HAP-1 (cell line): Measurements from ENCODE around the gene TSTD2.

ENCODE experiments used
- DNase-seq, 2 experiments: peaks; one replicate each; pipeline ENCODE4 v3.0.0-alpha.2; 2016 to 2020; ENCODE audit warnings: low spot score in 2 of 2
- H3K27me3 ChIP-seq: fragments of 250-450 bp; sonication (Bioruptor Pico); 2 replicates; pipeline ENCODE4 v1.5.1; 2020; ENCODE audit warnings: low read depth, mild to moderate bottlenecking, moderate library complexity
- H3K36me3 ChIP-seq: fragments of 250-450 bp; sonication (Bioruptor Pico); replicated peaks from 2 replicates; pipeline ENCODE4 v1.5.1; 2020; ENCODE audit warnings: mild to moderate bottlenecking
- H3K4me1 ChIP-seq: fragments of 250-450 bp; sonication (Bioruptor Pico); 2 replicates; pipeline ENCODE4 v1.5.1; 2020; ENCODE audit warnings: mild to moderate bottlenecking
- H3K4me3 ChIP-seq: fragments of 250-450 bp; sonication (Bioruptor Pico); 2 replicates; pipeline ENCODE4 v1.5.1; 2020; ENCODE audit warnings: mild to moderate bottlenecking, moderate library complexity
- H3K9me3 ChIP-seq: fragments of 250-450 bp; sonication (Bioruptor Pico); 2 replicates; pipeline ENCODE4 v1.5.1; 2020; ENCODE audit warnings: mild to moderate bottlenecking, moderate library complexity
- in situ Hi-C: fragments of 300-500 bp; cut with MboI; formaldehyde crosslinking; loops from 3 replicates; pipeline ENCODE4 v1.14.3; 2020; ENCODE audit warnings: low sequenced_read_pairs, inconsistent platforms, mixed read lengths

The TSTD2 gene

GRCh38 chr9:97559111-97559514 is 74.1 kb downstream of the TSTD2 start:
- no peaks in the 10 kb centered on the region for H3K9me3 ChIP-seq
- no peak overlapping the region for H3K4me3 ChIP-seq
- in situ Hi-C loops: no loop called here
- no peak for DNase-seq
- no peaks in the 10 kb centered on the region for H3K27me3 ChIP-seq
- H3K4me1 ChIP-seq: no peaks in the 10 kb centered on the region
- no peaks in the 10 kb centered on the region for H3K36me3 ChIP-seq

- H3K9me3 ChIP-seq: no peaks in the 10 kb centered on the region
- no peak overlapping the region for H3K4me3 ChIP-seq
- in situ Hi-C loops: no loop called here
- H3K36me3 ChIP-seq: no peaks in the 10 kb centered on the region
- no peak for DNase-seq
- no peaks in the 10 kb centered on the region for H3K4me1 ChIP-seq
- no peaks in the 10 kb centered on the region for H3K27me3 ChIP-seq
Measured at GRCh38 chr9:97558701-97559101, 74.5 kb downstream of the TSTD2 start.

- in situ Hi-C loops: no loop called here
- no peak for DNase-seq
Measured at GRCh38 chr9:97557606-97558095, 75.5 kb downstream of the TSTD2 start.

GRCh38 chr9:97556721-97557605 is 76.2 kb downstream of the TSTD2 start:
- Histone ChIP-seq H3K36me3 (no peaks in the 10 kb centered on the region), H3K9me3 (no peaks in the 10 kb centered on the region), H3K27me3 (no peaks in the 10 kb centered on the region), H3K4me1 (no peaks in the 10 kb centered on the region), H3K4me3 (no peak overlapping the region)
- DNase-seq: no peak
- in situ Hi-C loops: no loop called here

More at GRCh38 chr9:97557606-97558095, 75.5 kb downstream of the TSTD2 start:
- no peaks in the 10 kb centered on the region for H3K27me3 ChIP-seq
- no peaks in the 10 kb centered on the region for H3K4me1 ChIP-seq
- no peaks in the 10 kb centered on the region for H3K9me3 ChIP-seq
- no peak overlapping the region for H3K4me3 ChIP-seq
- H3K36me3 ChIP-seq: no peaks in the 10 kb centered on the region

GRCh38 chr9:97556036-97556720 is 77.0 kb downstream of the TSTD2 start:
- Histone ChIP-seq H3K4me1 (no peaks in the 10 kb centered on the region), H3K4me3 (no peak overlapping the region), H3K9me3 (no peaks in the 10 kb centered on the region), H3K27me3 (no peaks in the 10 kb centered on the region), H3K36me3 (no peaks in the 10 kb centered on the region)
- DNase-seq: no peak
- in situ Hi-C loops: no loop called here

GRCh38 chr9:97555164-97555563 is 78.0 kb downstream of the TSTD2 start:
- in situ Hi-C loops: no loop called here
- no peak overlapping the region for H3K4me3 ChIP-seq
- no peak for DNase-seq

GRCh38 chr9:97554566-97555075 is 78.5 kb downstream of the TSTD2 start:
- Histone ChIP-seq H3K4me1 (no peaks in the 10 kb centered on the region), H3K9me3 (no peaks in the 10 kb centered on the region), H3K27me3 (no peaks in the 10 kb centered on the region), H3K4me3 (no peak overlapping the region), H3K36me3 (no peaks in the 10 kb centered on the region)
- in situ Hi-C loops: no loop called here
- no peak for DNase-seq

More at GRCh38 chr9:97555164-97555563, 78.0 kb downstream of the TSTD2 start:
- Histone ChIP-seq H3K9me3 (no peaks in the 10 kb centered on the region), H3K36me3 (no peaks in the 10 kb centered on the region), H3K27me3 (no peaks in the 10 kb centered on the region), H3K4me1 (no peaks in the 10 kb centered on the region)

- in situ Hi-C loops: no loop called here
- Histone ChIP-seq H3K27me3 (no peaks in the 10 kb centered on the region), H3K4me3 (no peak overlapping the region), H3K4me1 (no peaks in the 10 kb centered on the region), H3K9me3 (no peaks in the 10 kb centered on the region), H3K36me3 (no peaks in the 10 kb centered on the region)
- DNase-seq: no peak
Measured at GRCh38 chr9:97553841-97554240, 79.3 kb downstream of the TSTD2 start.

- Histone ChIP-seq H3K4me3 (no peak overlapping the region), H3K36me3 (no peaks in the 10 kb centered on the region), H3K9me3 (no peaks in the 10 kb centered on the region), H3K27me3 (no peaks in the 10 kb centered on the region), H3K4me1 (no peaks in the 10 kb centered on the region)
- no peak for DNase-seq
- in situ Hi-C loops: no loop called here
Measured at GRCh38 chr9:97553141-97553540, 80.0 kb downstream of the TSTD2 start.

- H3K4me1 ChIP-seq: no peaks in the 10 kb centered on the region
- no peak for DNase-seq
- in situ Hi-C loops: no loop called here
- no peak overlapping the region for H3K4me3 ChIP-seq
- no peaks in the 10 kb centered on the region for H3K9me3 ChIP-seq
- H3K36me3 ChIP-seq: no peaks in the 10 kb centered on the region
- H3K27me3 ChIP-seq: no peaks in the 10 kb centered on the region
Measured at GRCh38 chr9:97551308-97551707, 81.9 kb downstream of the TSTD2 start.

GRCh38 chr9:97550386-97550785 is 82.8 kb downstream of the TSTD2 start:
- DNase-seq: no peak
- Histone ChIP-seq H3K36me3 (no peaks in the 10 kb centered on the region), H3K4me1 (no peaks in the 10 kb centered on the region), H3K9me3 (no peaks in the 10 kb centered on the region), H3K4me3 (no peak overlapping the region), H3K27me3 (no peaks in the 10 kb centered on the region)
- in situ Hi-C loops: no loop called here
